ENCODE measurements around the gene RFC3. TPM values are rescaled to one million over a fixed set of nuclear protein-coding genes. Genes with fewer than 3 reads are reported as not detected.

RFC3 gene
- total and polyA plus RNA-seq, 12 donors = 4.4 to 33.8 (median 16.6) TPM

- H3K27me3 ChIP-seq = no peaks in the 10 kb centered on the region
- no peaks in the 10 kb centered on the region for H3K36me3 ChIP-seq (replicated peaks in 1 of 2)
- H3K4me1 ChIP-seq (replicated peaks in 1 of 2) = peaks cover 6 to 12% of the 10 kb centered on the region in 2 donors
- H3K9me3 ChIP-seq (replicated peaks in 1 of 3) = no peaks in the 10 kb centered on the region
- no peak overlapping the region for H3K27ac ChIP-seq
- TF ChIP-seq CTCF (IDR thresholded peaks at IDR 0.05) = no peak
- no peak for TF ChIP-seq POLR2A (IDR thresholded peaks at IDR 0.05)
- intact Hi-C loops (cut with DNase I) = no loop called here
- H3K4me3 ChIP-seq = no peak overlapping the region
- DNase-seq = no peak
Measured at GRCh38 chr13:33842986-33843385, 25.0 kb downstream of the RFC3 start.

GRCh38 chr13:33845572-33846302 lies 27.8 kb downstream of the RFC3 start:
- Histone ChIP-seq H3K9me3 (replicated peaks in 1 of 3) (no peaks in the 10 kb centered on the region), H3K4me3 (no peak overlapping the region), H3K27me3 (no peaks in the 10 kb centered on the region), H3K36me3 (replicated peaks in 1 of 2) (no peaks in the 10 kb centered on the region), H3K27ac (no peak overlapping the region), H3K4me1 (replicated peaks in 1 of 2) (peaks cover 0 to under 1% of the 10 kb centered on the region in 2 donors)
- no peak for TF ChIP-seq CTCF (IDR thresholded peaks at IDR 0.05)
- no peak for TF ChIP-seq POLR2A (IDR thresholded peaks at IDR 0.05)
- intact Hi-C loops (cut with DNase I) = no loop called here
- DNase-seq = no peak

GRCh38 chr13:33846303-33847062 lies 28.5 kb downstream of the RFC3 start:
- no peak for TF ChIP-seq CTCF (IDR thresholded peaks at IDR 0.05)
- no peak for TF ChIP-seq POLR2A (IDR thresholded peaks at IDR 0.05)
- no peak overlapping the region for H3K4me3 ChIP-seq
- no peaks in the 10 kb centered on the region for H3K27me3 ChIP-seq
- intact Hi-C loops (cut with DNase I) = no loop called here
- no peaks in the 10 kb centered on the region for H3K9me3 ChIP-seq (replicated peaks in 1 of 3)
- no peaks in the 10 kb centered on the region for H3K36me3 ChIP-seq (replicated peaks in 1 of 2)
- H3K27ac ChIP-seq = no peak overlapping the region
- H3K4me1 ChIP-seq (replicated peaks in 1 of 2) = no peaks in the 10 kb centered on the region
- WGBS, 4 donors = 97 to 99% (median 98%) methylated on average over 8 to 10 of the region's 10 CpGs
- DNase-seq = no peak

GRCh38 chr13:33849211-33849610 lies 31.3 kb downstream of the RFC3 start:
- Histone ChIP-seq H3K27me3 (no peaks in the 10 kb centered on the region), H3K27ac (no peak overlapping the region), H3K4me3 (no peak overlapping the region), H3K4me1 (replicated peaks in 1 of 2) (no peaks in the 10 kb centered on the region), H3K36me3 (replicated peaks in 1 of 2) (no peaks in the 10 kb centered on the region), H3K9me3 (replicated peaks in 1 of 3) (no peaks in the 10 kb centered on the region)
- DNase-seq = no peak
- intact Hi-C loops (cut with DNase I) = no loop called here
- TF ChIP-seq POLR2A (IDR thresholded peaks at IDR 0.05) (no peak), CTCF (IDR thresholded peaks at IDR 0.05) (no peak)

Measured in adrenal gland (tissue), 12 donors.